IMR-90 (cell line): ENCODE measurements around the gene RPS26. TPM values are rescaled to one million over a fixed set of nuclear protein-coding genes. Genes with fewer than 3 reads are reported as not detected.

Experiments used
- ATAC-seq: fragments of 200-7000 bp; cut with Tn5 transposase; 2 replicates; pipeline ENCODE4 v1.9.1; 2020; ENCODE audit warnings: low read depth, mild to moderate bottlenecking, moderate library complexity
- BruUV-seq: library from RNA; stranded (reverse); fragments of 400-500 nt; replicated peaks from 2 replicates; lab custom pipeline; 2021; lab: Mats Ljungman, UMichigan
- CTCF ChIA-PET: fragments of 300-600 bp; formaldehyde crosslinking; extraction: SDS; loops from one replicate; lab custom pipeline; 2021; ENCODE audit warnings: antibody characterized with exemption; lab: Yijun Ruan, JAX
- POLR2A ChIA-PET: fragments of 300-600 bp; sonication (Branson Sonifier 250); formaldehyde crosslinking; loops from one replicate; lab custom pipeline; 2022; ENCODE audit warnings: antibody characterized with exemption; ENCODE audit not compliant: unreplicated experiment; lab: Charles Lee
- DNase-seq: peaks from one replicate; pipeline ENCODE4 v3.0.0; 2013
- H2AFZ ChIP-seq: replicated peaks from 2 replicates; pipeline ENCODE3; 2013; ENCODE audit warnings: low read length, mild to moderate bottlenecking; ENCODE audit not compliant: poor library complexity
- H2AK5ac ChIP-seq: 2 replicates; pipeline ENCODE4 v1.6.1; 2013; ENCODE audit warnings: low read depth, low read length, inconsistent platforms
- H2AK9ac ChIP-seq: replicated peaks from 2 replicates; pipeline ENCODE3; 2013; ENCODE audit warnings: mild to moderate bottlenecking, low read depth, low read length, moderate library complexity; ENCODE audit not compliant: poor library complexity
- H2BK120ac ChIP-seq: 2 replicates; pipeline ENCODE4 v1.6.1; 2013; ENCODE audit warnings: low read depth, low read length, inconsistent platforms
- H2BK15ac ChIP-seq: 3 replicates; pipeline ENCODE4 v1.6.1; 2013; ENCODE audit warnings: low read depth, low read length, inconsistent platforms
- H2BK20ac ChIP-seq: 2 replicates; pipeline ENCODE4 v1.6.1; 2013; ENCODE audit warnings: low read depth, mild to moderate bottlenecking, inconsistent platforms, low read length, moderate library complexity
- H2BK5ac ChIP-seq: 2 replicates; pipeline ENCODE4 v1.6.1; 2013; ENCODE audit warnings: mild to moderate bottlenecking, low read depth, low read length, inconsistent platforms; ENCODE audit not compliant: poor library complexity, severe bottlenecking
- H3K14ac ChIP-seq: replicated peaks from 2 replicates; pipeline ENCODE4 v1.6.1; 2013; ENCODE audit warnings: low read depth, low read length, inconsistent platforms
- H3K18ac ChIP-seq: 2 replicates; pipeline ENCODE4 v1.6.1; 2013; ENCODE audit warnings: low read depth, low read length, control low read depth
- H3K23ac ChIP-seq: 2 replicates; pipeline ENCODE4 v1.6.1; 2013; ENCODE audit warnings: low read depth, low read length, inconsistent platforms
- H3K27ac ChIP-seq: 2 replicates; pipeline ENCODE4 v1.5.1; 2013; ENCODE audit warnings: mild to moderate bottlenecking, control low read depth, low read length; ENCODE audit not compliant: insufficient read depth
- H3K27me3 ChIP-seq: 2 replicates; pipeline ENCODE4 v1.6.1; 2013; ENCODE audit warnings: low read length; ENCODE audit not compliant: control insufficient read depth, insufficient read depth
- H3K36me3 ChIP-seq: 2 replicates; pipeline ENCODE4 v1.6.1; 2013; ENCODE audit warnings: low read length, mixed read lengths; ENCODE audit not compliant: control insufficient read depth, insufficient read depth
- H3K4ac ChIP-seq: 2 replicates; pipeline ENCODE4 v1.6.1; 2013; ENCODE audit warnings: low read depth, low read length, inconsistent platforms
- H3K4me1 ChIP-seq: 2 replicates; pipeline ENCODE4 v1.6.1; 2013; ENCODE audit warnings: low read length, mixed read lengths; ENCODE audit not compliant: control insufficient read depth, insufficient read depth
- H3K4me2 ChIP-seq: 2 replicates; pipeline ENCODE4 v1.6.1; 2013; ENCODE audit warnings: low read depth, mild to moderate bottlenecking, control low read depth, low read length, moderate library complexity
- H3K4me3 ChIP-seq: 2 replicates; pipeline ENCODE4 v1.5.1; 2013; ENCODE audit warnings: low read depth, mild to moderate bottlenecking, control low read depth, low read length, moderate library complexity; ENCODE audit not compliant: insufficient read depth
- H3K56ac ChIP-seq: 2 replicates; pipeline ENCODE4 v1.6.1; 2013; ENCODE audit warnings: low read length, inconsistent platforms; ENCODE audit not compliant: insufficient read depth; ENCODE audit errors: extremely low read depth
- H3K79me1 ChIP-seq, 2 experiments: 2 replicates each; pipeline ENCODE4 v1.6.1; 2013; ENCODE audit warnings: low read length in 2 of 2, inconsistent platforms in 1 of 2, low read depth in 1 of 2
- H3K9ac ChIP-seq: 2 replicates; pipeline ENCODE4 v1.6.1; 2013; ENCODE audit warnings: low read depth, low read length, control low read depth
- H3K9me1 ChIP-seq: 2 replicates; pipeline ENCODE4 v1.6.1; 2013; ENCODE audit warnings: low read length, inconsistent platforms; ENCODE audit not compliant: insufficient read depth
- H3K9me3 ChIP-seq: 2 replicates; pipeline ENCODE4 v1.6.1; 2013; ENCODE audit warnings: low read length; ENCODE audit not compliant: control insufficient read depth, insufficient read depth
- H4K20me1 ChIP-seq: 2 replicates; pipeline ENCODE4 v1.6.1; 2013; ENCODE audit warnings: low read length, inconsistent platforms; ENCODE audit not compliant: insufficient read depth
- H4K5ac ChIP-seq: 2 replicates; pipeline ENCODE4 v1.6.1; 2013; ENCODE audit warnings: mild to moderate bottlenecking, low read depth, low read length, control low read depth
- H4K8ac ChIP-seq, 2 experiments: 2 replicates each; pipeline ENCODE4 v1.6.1; 2013; ENCODE audit warnings: low read depth in 2 of 2, low read length in 2 of 2, control low read depth in 1 of 2, inconsistent platforms in 1 of 2
- H4K91ac ChIP-seq: 2 replicates; pipeline ENCODE4 v1.6.1; 2013; ENCODE audit warnings: low read depth, low read length, inconsistent platforms; ENCODE audit not compliant: insufficient read depth
- CHD1 ChIP-seq: IDR thresholded peaks from 2 replicates; pipeline ENCODE4 v1.6.1; 2012; ENCODE audit warnings: low read depth, low read length, improper control_type of control experiment
- MAZ ChIP-seq: IDR thresholded peaks from 2 replicates; pipeline ENCODE4 v1.6.1; 2012; ENCODE audit warnings: low read depth, mild to moderate bottlenecking, low read length, improper control_type of control experiment, moderate library complexity, borderline replicate concordance
- RAD21 ChIP-seq: IDR thresholded peaks from 2 replicates; pipeline ENCODE4 v1.6.1; 2012; ENCODE audit warnings: low read length, improper control_type of control experiment
- RCOR1 ChIP-seq: IDR thresholded peaks from 2 replicates; pipeline ENCODE4 v1.6.1; 2012; ENCODE audit warnings: mild to moderate bottlenecking, low read length, improper control_type of control experiment; ENCODE audit not compliant: insufficient replicate concordance
- RFX5 ChIP-seq: IDR thresholded peaks from 2 replicates; pipeline ENCODE4 v1.8.0; 2012; ENCODE audit warnings: low read depth, mild to moderate bottlenecking, low read length, moderate library complexity
- SMC3 ChIP-seq: fragments of 150-350 bp; IDR thresholded peaks from 2 replicates; pipeline ENCODE4 v1.6.1; 2016; ENCODE audit warnings: low read depth, mild to moderate bottlenecking, antibody characterized with exemption, low read length, moderate library complexity
- WGBS, 2 experiments: methylation state at CpG; one replicate each; pipeline versions ENCODE4 v1.1.5 to v1.1.7; 2013; ENCODE audit warnings: missing lambda C conversion rate in 2 of 2; ENCODE audit not compliant: insufficient read length in 1 of 2; ENCODE audit errors: extremely low coverage in 2 of 2; 5-methylcytosine and 5-hydroxymethylcytosine counted together
- dilution Hi-C: fragments of 300-500 bp; cut with HindIII; formaldehyde crosslinking; loops from one replicate; pipeline ENCODE4 v1.14.3; 2018; ENCODE audit warnings: low sequenced_read_pairs; ENCODE audit not compliant: unreplicated experiment
- in situ Hi-C: fragments of 300-500 bp; cut with MboI; formaldehyde crosslinking; loops from 3 replicates; pipeline ENCODE4 v1.14.3; 2019; ENCODE audit warnings: low sequenced_read_pairs, inconsistent platforms, mixed read lengths
- intact Hi-C: fragments of 100-400 bp; cut with micrococcal nuclease; formaldehyde crosslinking; loops from 2 replicates; pipeline ENCODE4 v1.10.0; 2022
- polyA plus RNA-seq, 3 experiments: library from polyadenylated mRNA; depleted of rRNA; stranded (reverse); fragments of >200 nt; gene quantifications; 2 replicates each; pipeline ENCODE4 v1.2.3, GENCODE V29; 2012; ENCODE audit warnings: low replicate concordance in 1 of 3
- total RNA-seq: library from RNA; depleted of rRNA; stranded (reverse); fragments of >200 nt; gene quantifications from 2 replicates; pipeline ENCODE4 v1.2.3, GENCODE V29; 2012
- TF ChIP-seq, protein P1 (sequence below): fragments of 150-350 bp; IDR thresholded peaks from 2 replicates; pipeline ENCODE4 v1.6.1; 2016; ENCODE audit warnings: low read depth, mild to moderate bottlenecking, low read length, moderate library complexity, borderline replicate concordance
- TF ChIP-seq, protein P2 (sequence below): conservative IDR thresholded peaks from 2 replicates; pipeline ENCODE4 v1.5.1; 2012; ENCODE audit warnings: mild to moderate bottlenecking, low read depth, low read length, improper control_type of control experiment

The RPS26 gene
- total and polyA plus RNA-seq, 2 of the 4 experiments (the other 2 are of a cell fraction), result 307 to 1,824 TPM

DNA sequence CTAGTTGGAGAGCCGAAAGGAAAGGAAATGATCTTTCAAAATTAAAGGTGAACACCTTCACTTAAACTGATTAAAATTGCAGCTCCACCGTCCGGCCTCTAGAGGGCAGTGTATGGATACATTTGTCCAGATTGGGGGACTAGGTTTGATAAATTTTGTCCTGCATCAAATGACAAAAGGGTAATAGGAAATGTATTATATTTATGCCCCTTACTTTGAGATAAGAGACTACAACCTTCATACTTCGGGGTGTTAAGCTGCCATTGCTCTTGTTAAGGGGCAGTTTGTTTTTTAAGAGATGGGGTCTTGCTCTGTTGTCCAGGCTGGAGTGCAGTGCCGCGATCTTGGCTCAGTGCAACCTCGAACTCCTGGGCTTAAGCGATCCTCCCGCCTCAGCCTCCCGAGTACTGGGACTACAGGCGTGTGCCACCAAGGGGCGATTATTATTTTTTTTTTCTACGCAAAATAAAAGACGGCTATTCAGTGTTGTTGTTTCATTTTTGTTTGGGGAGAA, 45.5 kb upstream of the RPS26 start:
- H3K9me3 ChIP-seq, result no peaks in the 10 kb centered on the region
- peak overlapping the region; percentile 68; the same call in 1 of the 2 replicates for H3K4me3 ChIP-seq
- no peak overlapping the region for H4K5ac ChIP-seq
- intact Hi-C loops, result loop anchor here (1.0 to 10.0 kb wide), 3 partner anchors 33 to 109 kb away; partner anchors contain the start of genes PA2G4 and RPS26
- H3K79me1 ChIP-seq, result peaks cover 5 to 16% of the 10 kb centered on the region in 2 experiments
- no peak overlapping the region for H3K4ac ChIP-seq
- peak; percentile 77 for TF ChIP-seq RAD21
- TF ChIP-seq, protein P1, sequence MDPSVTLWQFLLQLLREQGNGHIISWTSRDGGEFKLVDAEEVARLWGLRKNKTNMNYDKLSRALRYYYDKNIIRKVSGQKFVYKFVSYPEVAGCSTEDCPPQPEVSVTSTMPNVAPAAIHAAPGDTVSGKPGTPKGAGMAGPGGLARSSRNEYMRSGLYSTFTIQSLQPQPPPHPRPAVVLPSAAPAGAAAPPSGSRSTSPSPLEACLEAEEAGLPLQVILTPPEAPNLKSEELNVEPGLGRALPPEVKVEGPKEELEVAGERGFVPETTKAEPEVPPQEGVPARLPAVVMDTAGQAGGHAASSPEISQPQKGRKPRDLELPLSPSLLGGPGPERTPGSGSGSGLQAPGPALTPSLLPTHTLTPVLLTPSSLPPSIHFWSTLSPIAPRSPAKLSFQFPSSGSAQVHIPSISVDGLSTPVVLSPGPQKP, result no peak
- TF ChIP-seq, protein P2, sequence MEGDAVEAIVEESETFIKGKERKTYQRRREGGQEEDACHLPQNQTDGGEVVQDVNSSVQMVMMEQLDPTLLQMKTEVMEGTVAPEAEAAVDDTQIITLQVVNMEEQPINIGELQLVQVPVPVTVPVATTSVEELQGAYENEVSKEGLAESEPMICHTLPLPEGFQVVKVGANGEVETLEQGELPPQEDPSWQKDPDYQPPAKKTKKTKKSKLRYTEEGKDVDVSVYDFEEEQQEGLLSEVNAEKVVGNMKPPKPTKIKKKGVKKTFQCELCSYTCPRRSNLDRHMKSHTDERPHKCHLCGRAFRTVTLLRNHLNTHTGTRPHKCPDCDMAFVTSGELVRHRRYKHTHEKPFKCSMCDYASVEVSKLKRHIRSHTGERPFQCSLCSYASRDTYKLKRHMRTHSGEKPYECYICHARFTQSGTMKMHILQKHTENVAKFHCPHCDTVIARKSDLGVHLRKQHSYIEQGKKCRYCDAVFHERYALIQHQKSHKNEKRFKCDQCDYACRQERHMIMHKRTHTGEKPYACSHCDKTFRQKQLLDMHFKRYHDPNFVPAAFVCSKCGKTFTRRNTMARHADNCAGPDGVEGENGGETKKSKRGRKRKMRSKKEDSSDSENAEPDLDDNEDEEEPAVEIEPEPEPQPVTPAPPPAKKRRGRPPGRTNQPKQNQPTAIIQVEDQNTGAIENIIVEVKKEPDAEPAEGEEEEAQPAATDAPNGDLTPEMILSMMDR, result peak; percentile 91
- no peak for TF ChIP-seq RFX5
- TF ChIP-seq CHD1, result no peak
- TF ChIP-seq MAZ, result no peak
- TF ChIP-seq SMC3, result peak; percentile 66
- TF ChIP-seq RCOR1, result no peak
- H3K36me3 ChIP-seq, result peaks cover 21% of the 10 kb centered on the region
- H4K91ac ChIP-seq, result no peak overlapping the region
- ChIA-PET CTCF (interaction anchor here (0.6 to 1.8 kb wide), 9 partner anchors 9 to 116 kb away, joined by 3 to 8 read pairs (median 3); no protein-coding TSS in a partner anchor), POLR2A (interaction anchor here (0.5 kb wide), 1 partner anchor 13 kb away, joined by 6 read pairs; no protein-coding TSS in a partner anchor)
- H3K9ac ChIP-seq, result peak overlapping the region; percentile 46; the same call in 1 of the 2 replicates
- no peaks in the 10 kb centered on the region for H3K27me3 ChIP-seq
- ATAC-seq (peak; percentile 19), DNase-seq (peak; percentile 62)
- H2AK9ac ChIP-seq, result no peak overlapping the region
- no TSS peak for BruUV-seq
- no peak overlapping the region for H3K18ac ChIP-seq
- no peak overlapping the region for H3K56ac ChIP-seq
- peaks cover 4% of the 10 kb centered on the region for H3K4me1 ChIP-seq
- H3K14ac ChIP-seq, result no peak overlapping the region
- H2BK120ac ChIP-seq, result no peak overlapping the region
- WGBS, 2 experiments, result 93% methylated on average over 3 of the region's 14 CpGs; no CpG with 5 or more reads in 1 of the 2 experiments
- H2BK5ac ChIP-seq, result no peak overlapping the region
- no peak overlapping the region for H4K8ac ChIP-seq
- peak overlapping the region; percentile 13; the same call in 1 of the 2 replicates for H3K27ac ChIP-seq
- no peaks in the 10 kb centered on the region; the same call in 1 of the 2 replicates for H4K20me1 ChIP-seq
- dilution Hi-C loops, result no loop called here
- H3K9me1 ChIP-seq, result no peaks in the 10 kb centered on the region
- H2BK20ac ChIP-seq, result no peak overlapping the region
- H2AFZ ChIP-seq, result no peak overlapping the region
- H2BK15ac ChIP-seq, result no peak overlapping the region
- H3K23ac ChIP-seq, result no peak overlapping the region
- in situ Hi-C loops, result loop anchor here (5.0 kb wide), 1 partner anchor 41 kb away; no protein-coding TSS in a partner anchor
- H2AK5ac ChIP-seq, result no peak overlapping the region
- H3K4me2 ChIP-seq, result peak overlapping the region; percentile 90
